ENCODE data around the gene PMVK.

PMVK gene

GRCh38 chr1:154973344-154974101 lies 37.0 kb upstream of the PMVK start:
- Histone ChIP-seq H3K27me3 (ENCODE audit: insufficient read depth, poor library complexity, severe bottlenecking) (no peaks in the 10 kb centered on the region), H3K4me3 (ENCODE audit: severe bottlenecking) (peak overlapping the region; percentile 53), H3K9me3 (ENCODE audit: severe bottlenecking) (no peaks in the 10 kb centered on the region), H3K4me1 (ENCODE audit: insufficient read depth, poor library complexity, severe bottlenecking) (peaks cover 19% of the 10 kb centered on the region), H3K36me3 (ENCODE audit: low read depth) (peaks cover 35% of the 10 kb centered on the region), H3K27ac (ENCODE audit: poor library complexity, severe bottlenecking) (peak overlapping the region; percentile 99)
- peak; percentile 22 for TF ChIP-seq CTCF (IDR thresholded peaks at IDR 0.05; ENCODE audit: poor library complexity, severe bottlenecking)
- ATAC-seq (ENCODE audit: low read depth) (peak; percentile 0; the same call in 1 of the 3 replicates), DNase-seq (ENCODE audit: low spot score) (peak; percentile 95)

- H3K27me3 ChIP-seq (ENCODE audit: insufficient read depth, poor library complexity, severe bottlenecking) = no peaks in the 10 kb centered on the region
- H3K36me3 ChIP-seq (ENCODE audit: low read depth) = peaks cover 35% of the 10 kb centered on the region
- H3K4me3 ChIP-seq (ENCODE audit: severe bottlenecking) = peak overlapping the region; percentile 53
- no peak for TF ChIP-seq CTCF (IDR thresholded peaks at IDR 0.05; ENCODE audit: poor library complexity, severe bottlenecking)
- peak overlapping the region; percentile 99 for H3K27ac ChIP-seq (ENCODE audit: poor library complexity, severe bottlenecking)
- ATAC-seq (ENCODE audit: low read depth) (peak; percentile 39), DNase-seq (ENCODE audit: low spot score) (peak; percentile 97)
- H3K9me3 ChIP-seq (ENCODE audit: severe bottlenecking) = no peaks in the 10 kb centered on the region
- H3K4me1 ChIP-seq (ENCODE audit: insufficient read depth, poor library complexity, severe bottlenecking) = peaks cover 27% of the 10 kb centered on the region
Measured at GRCh38 chr1:154972517-154973343, 36.2 kb upstream of the PMVK start.

GRCh38 chr1:154972213-154972516 lies 35.6 kb upstream of the PMVK start:
- no peaks in the 10 kb centered on the region for H3K27me3 ChIP-seq (ENCODE audit: insufficient read depth, poor library complexity, severe bottlenecking)
- no peak for TF ChIP-seq CTCF (IDR thresholded peaks at IDR 0.05; ENCODE audit: poor library complexity, severe bottlenecking)
- peaks cover 35% of the 10 kb centered on the region for H3K36me3 ChIP-seq (ENCODE audit: low read depth)
- H3K4me1 ChIP-seq (ENCODE audit: insufficient read depth, poor library complexity, severe bottlenecking) = peaks cover 33% of the 10 kb centered on the region
- peak overlapping the region; percentile 15 for H3K4me3 ChIP-seq (ENCODE audit: severe bottlenecking)
- ATAC-seq (ENCODE audit: low read depth) (no peak), DNase-seq (ENCODE audit: low spot score) (no peak)
- H3K27ac ChIP-seq (ENCODE audit: poor library complexity, severe bottlenecking) = peak overlapping the region; percentile 99
- H3K9me3 ChIP-seq (ENCODE audit: severe bottlenecking) = no peaks in the 10 kb centered on the region

- ATAC-seq (ENCODE audit: low read depth) (no peak; the same call in 2 of the 3 replicates), DNase-seq (ENCODE audit: low spot score) (no peak)
- no peak for TF ChIP-seq CTCF (IDR thresholded peaks at IDR 0.05; ENCODE audit: poor library complexity, severe bottlenecking)
- peaks cover 36% of the 10 kb centered on the region for H3K36me3 ChIP-seq (ENCODE audit: low read depth)
- H3K9me3 ChIP-seq (ENCODE audit: severe bottlenecking) = no peaks in the 10 kb centered on the region
- H3K4me1 ChIP-seq (ENCODE audit: insufficient read depth, poor library complexity, severe bottlenecking) = peaks cover 33% of the 10 kb centered on the region
- H3K4me3 ChIP-seq (ENCODE audit: severe bottlenecking) = peak overlapping the region; percentile 57
- peak overlapping the region; percentile 99 for H3K27ac ChIP-seq (ENCODE audit: poor library complexity, severe bottlenecking)
- H3K27me3 ChIP-seq (ENCODE audit: insufficient read depth, poor library complexity, severe bottlenecking) = no peaks in the 10 kb centered on the region
Measured at GRCh38 chr1:154971341-154971998, 35.0 kb upstream of the PMVK start.

Measured in RWPE2 (cell line).